HEK293 (cell line): ENCODE results near the gene SH2B3.

Experiments
- CTCF ChIA-PET: fragments of 350-600 bp; formaldehyde crosslinking; extraction: SDS; loops from one replicate; lab custom pipeline; 2021; ENCODE audit warnings: antibody characterized with exemption; lab: Yijun Ruan, JAX
- POLR2A ChIA-PET: fragments of 300-600 bp; formaldehyde crosslinking; extraction: SDS; loops from one replicate; lab custom pipeline; 2020; ENCODE audit warnings: antibody characterized with exemption, inconsistent platforms; lab: Yijun Ruan, JAX
- H3K27ac ChIP-seq: fragments of 200-500 bp; sonication (Bioruptor generic); 2 replicates; pipeline ENCODE4 v1.5.1; 2014; ENCODE audit warnings: low read depth, low read length, control low read depth, inconsistent platforms; ENCODE audit errors: extremely low read depth
- H3K36me3 ChIP-seq, 2 experiments: fragments of 200-500 bp in 1 of 2; sonication (Bioruptor generic) in 1 of 2; 1 replicate in 1 of 2; 2 replicates in 1 of 2; pipeline ENCODE4 v1.5.1; 2014 to 2017; ENCODE audit warnings: inconsistent platforms in 2 of 2, low read length in 2 of 2; ENCODE audit not compliant: control insufficient read depth in 2 of 2, insufficient read depth in 1 of 2
- H3K4me1 ChIP-seq: fragments of 200-500 bp; sonication (Bioruptor generic); 2 replicates; pipeline ENCODE4 v1.5.1; 2014; ENCODE audit warnings: mild to moderate bottlenecking, low read length, inconsistent platforms; ENCODE audit not compliant: control insufficient read depth, insufficient read depth
- H3K4me3 ChIP-seq: 2 replicates; pipeline ENCODE4 v1.5.1; 2011; ENCODE audit warnings: low read depth, mild to moderate bottlenecking, control low read depth, low read length, moderate library complexity
- H3K9me3 ChIP-seq: fragments of 200-500 bp; sonication (Bioruptor generic); 2 replicates; pipeline ENCODE4 v1.5.1; 2014; ENCODE audit warnings: low read depth, low read length, inconsistent platforms; ENCODE audit not compliant: control insufficient read depth, insufficient read depth
- AEBP2 ChIP-seq: fragments of 450-650 bp; formaldehyde crosslinking; IDR thresholded peaks from 2 replicates; pipeline ENCODE4 v1.5.1; 2016; ENCODE audit warnings: missing biosample characterization, missing genetic modification characterization, borderline replicate concordance
- EGR2 ChIP-seq: fragments of 450-650 bp; formaldehyde crosslinking; IDR thresholded peaks from 2 replicates; pipeline ENCODE4 v1.5.1; 2016; ENCODE audit warnings: low read depth, missing biosample characterization, missing genetic modification characterization
- GFI1B ChIP-seq: fragments of 450-650 bp; formaldehyde crosslinking; IDR thresholded peaks from 2 replicates; pipeline ENCODE4 v1.5.1; 2016; ENCODE audit warnings: missing biosample characterization, missing genetic modification characterization
- REST ChIP-seq: fragments of 450-650 bp; formaldehyde crosslinking; IDR thresholded peaks from 2 replicates; pipeline ENCODE4 v1.5.1; 2016; ENCODE audit warnings: missing biosample characterization, missing genetic modification characterization
- SP3 ChIP-seq: fragments of 450-650 bp; formaldehyde crosslinking; IDR thresholded peaks from 2 replicates; pipeline ENCODE4 v1.5.1; 2016; ENCODE audit warnings: missing biosample characterization, missing genetic modification characterization
- SP7 ChIP-seq: fragments of 450-650 bp; formaldehyde crosslinking; IDR thresholded peaks from 2 replicates; pipeline ENCODE4 v1.5.1; 2016; ENCODE audit warnings: missing biosample characterization, missing genetic modification characterization
- ZBTB17 ChIP-seq: fragments of 450-650 bp; formaldehyde crosslinking; IDR thresholded peaks from 2 replicates; pipeline ENCODE4 v1.5.1; 2016; ENCODE audit warnings: missing biosample characterization, missing genetic modification characterization
- ZFHX2 ChIP-seq: fragments of 450-650 bp; formaldehyde crosslinking; conservative IDR thresholded peaks from 2 replicates; pipeline ENCODE4 v1.5.1; 2016; ENCODE audit warnings: missing biosample characterization, missing genetic modification characterization
- ZNF2 ChIP-seq: fragments of 450-650 bp; formaldehyde crosslinking; IDR thresholded peaks from 2 replicates; pipeline ENCODE4 v1.5.1; 2016; ENCODE audit warnings: missing biosample characterization, missing genetic modification characterization
- ZNF214 ChIP-seq: fragments of 450-650 bp; formaldehyde crosslinking; IDR thresholded peaks from 2 replicates; pipeline ENCODE4 v1.5.1; 2017; ENCODE audit warnings: missing biosample characterization, mild to moderate bottlenecking, missing genetic modification characterization, borderline replicate concordance
- ZNF350 ChIP-seq: fragments of 450-650 bp; formaldehyde crosslinking; IDR thresholded peaks from 2 replicates; pipeline ENCODE4 v1.5.0; 2017; ENCODE audit warnings: missing biosample characterization, mild to moderate bottlenecking, missing genetic modification characterization
- ZNF473 ChIP-seq: fragments of 450-650 bp; formaldehyde crosslinking; IDR thresholded peaks from 2 replicates; pipeline ENCODE4 v1.5.1; 2017; ENCODE audit warnings: missing biosample characterization, missing genetic modification characterization
- ZNF544 ChIP-seq: fragments of 450-650 bp; formaldehyde crosslinking; IDR thresholded peaks from 2 replicates; pipeline ENCODE4 v1.5.0; 2017; ENCODE audit warnings: missing biosample characterization, missing genetic modification characterization
- ZNF555 ChIP-seq: fragments of 450-650 bp; formaldehyde crosslinking; conservative IDR thresholded peaks from 2 replicates; pipeline ENCODE4 v1.5.1; 2017; ENCODE audit warnings: missing biosample characterization, mild to moderate bottlenecking, missing genetic modification characterization, inconsistent platforms
- ZNF629 ChIP-seq: fragments of 450-650 bp; formaldehyde crosslinking; IDR thresholded peaks from 2 replicates; pipeline ENCODE4 v1.5.1; 2017; ENCODE audit warnings: missing biosample characterization, missing genetic modification characterization
- ZNF837 ChIP-seq: fragments of 450-650 bp; formaldehyde crosslinking; IDR thresholded peaks from 2 replicates; pipeline ENCODE4 v1.5.1; 2016; ENCODE audit warnings: missing biosample characterization, missing genetic modification characterization
- TF ChIP-seq, protein P1 (sequence below): fragments of 450-650 bp; formaldehyde crosslinking; IDR thresholded peaks from 2 replicates; pipeline ENCODE4 v1.5.1; 2016; ENCODE audit warnings: missing biosample characterization, missing genetic modification characterization

Gene SH2B3

DNA sequence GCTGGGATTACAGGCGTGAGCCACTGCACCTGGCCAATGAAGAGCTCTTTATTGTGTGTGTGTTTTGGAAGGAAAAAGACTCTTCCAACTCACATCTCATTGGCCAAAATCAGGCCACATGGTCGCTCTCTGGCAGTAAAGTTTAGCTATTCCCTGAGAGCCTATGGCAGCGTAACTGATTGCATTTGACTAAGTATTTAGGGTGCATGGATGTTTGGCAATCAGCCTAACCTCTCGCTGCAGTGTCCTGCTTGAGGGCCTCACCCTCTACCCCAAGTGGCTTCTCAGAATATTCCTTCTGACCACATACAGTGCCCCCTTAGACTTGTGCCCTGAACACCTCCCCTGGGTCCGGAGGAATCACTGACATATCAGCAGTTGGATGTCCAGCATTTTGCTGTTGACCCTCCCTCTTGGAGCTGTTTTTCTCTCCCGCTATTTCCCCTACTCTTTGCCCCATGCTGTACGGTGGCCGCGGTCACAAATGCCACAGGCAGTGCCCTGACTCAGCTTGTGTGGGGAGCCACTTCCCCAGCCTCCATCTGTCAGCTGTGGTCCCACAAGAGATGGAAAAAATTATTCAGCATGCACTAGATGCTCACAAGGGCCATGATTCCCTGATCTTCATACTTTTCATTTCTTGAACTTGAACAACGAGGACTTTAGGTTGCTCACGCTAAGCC lies 46.4 kb upstream of the SH2B3 start:
- Histone ChIP-seq H3K9me3 (no peaks in the 10 kb centered on the region), H3K36me3 (peaks cover 0 to 10% of the 10 kb centered on the region in 2 experiments; a peak in 2 of 3 replicates), H3K27ac (no peak overlapping the region), H3K4me1 (no peaks in the 10 kb centered on the region), H3K4me3 (no peak overlapping the region)
- ChIA-PET CTCF (interaction anchor here (0.7 kb wide), 3 partner anchors 10 to 223 kb away, joined by 3 read pairs; no protein-coding TSS in a partner anchor), POLR2A (no interaction called here)
- TF ChIP-seq ZFHX2 (tag by site-specific recombination), result no peak
- no peak for TF ChIP-seq ZNF555
- no peak for TF ChIP-seq SP3 (tag by site-specific recombination)
- TF ChIP-seq GFI1B (tag by site-specific recombination), result no peak
- TF ChIP-seq AEBP2, result no peak
- no peak for TF ChIP-seq SP7
- no peak for TF ChIP-seq ZNF544 (tag by site-specific recombination)
- TF ChIP-seq, protein P1, sequence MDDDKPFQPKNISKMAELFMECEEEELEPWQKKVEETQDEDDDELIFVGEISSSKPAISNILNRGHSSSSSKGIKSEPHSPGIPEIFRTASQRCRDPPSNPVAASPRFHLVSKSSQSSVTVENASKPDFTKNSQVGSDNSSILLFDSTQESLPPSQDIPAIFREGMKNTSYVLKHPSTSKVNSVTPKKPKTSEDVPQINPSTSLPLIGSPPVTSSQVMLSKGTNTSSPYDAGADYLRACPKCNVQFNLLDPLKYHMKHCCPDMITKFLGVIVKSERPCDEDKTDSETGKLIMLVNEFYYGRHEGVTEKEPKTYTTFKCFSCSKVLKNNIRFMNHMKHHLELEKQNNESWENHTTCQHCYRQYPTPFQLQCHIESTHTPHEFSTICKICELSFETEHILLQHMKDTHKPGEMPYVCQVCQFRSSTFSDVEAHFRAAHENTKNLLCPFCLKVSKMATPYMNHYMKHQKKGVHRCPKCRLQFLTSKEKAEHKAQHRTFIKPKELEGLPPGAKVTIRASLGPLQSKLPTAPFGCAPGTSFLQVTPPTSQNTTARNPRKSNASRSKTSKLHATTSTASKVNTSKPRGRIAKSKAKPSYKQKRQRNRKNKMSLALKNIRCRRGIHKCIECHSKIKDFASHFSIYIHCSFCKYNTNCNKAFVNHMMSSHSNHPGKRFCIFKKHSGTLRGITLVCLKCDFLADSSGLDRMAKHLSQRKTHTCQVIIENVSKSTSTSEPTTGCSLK (tag by site-specific recombination), result no peak
- TF ChIP-seq ZNF214, result no peak
- TF ChIP-seq ZNF2 (tag by site-specific recombination), result no peak
- TF ChIP-seq ZNF629 (tag by site-specific recombination), result no peak
- TF ChIP-seq, all 188 proteins: peak for 0

DNA sequence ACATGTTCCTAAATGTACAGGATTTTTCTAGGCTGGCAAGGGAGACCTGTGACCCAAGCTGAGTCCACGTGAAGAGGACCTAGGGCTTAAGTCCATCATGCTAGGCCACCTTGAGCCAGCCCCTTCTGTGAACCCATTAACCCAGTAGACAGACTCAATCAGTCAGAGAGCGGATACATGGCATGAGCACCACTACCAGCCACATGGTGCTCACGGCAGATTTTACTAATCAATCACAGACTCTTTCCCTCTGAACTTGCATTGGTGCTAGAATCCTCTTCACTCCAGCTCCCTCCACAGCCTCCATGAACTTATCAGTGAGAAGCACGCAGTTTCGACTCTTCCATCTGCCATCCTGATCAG lies 45.8 kb upstream of the SH2B3 start:
- CTCF ChIA-PET, result interaction anchor here (0.6 to 0.8 kb wide), 5 partner anchors 37 to 1932 kb away, joined by 3 to 4 read pairs (median 3); no protein-coding TSS in a partner anchor

DNA sequence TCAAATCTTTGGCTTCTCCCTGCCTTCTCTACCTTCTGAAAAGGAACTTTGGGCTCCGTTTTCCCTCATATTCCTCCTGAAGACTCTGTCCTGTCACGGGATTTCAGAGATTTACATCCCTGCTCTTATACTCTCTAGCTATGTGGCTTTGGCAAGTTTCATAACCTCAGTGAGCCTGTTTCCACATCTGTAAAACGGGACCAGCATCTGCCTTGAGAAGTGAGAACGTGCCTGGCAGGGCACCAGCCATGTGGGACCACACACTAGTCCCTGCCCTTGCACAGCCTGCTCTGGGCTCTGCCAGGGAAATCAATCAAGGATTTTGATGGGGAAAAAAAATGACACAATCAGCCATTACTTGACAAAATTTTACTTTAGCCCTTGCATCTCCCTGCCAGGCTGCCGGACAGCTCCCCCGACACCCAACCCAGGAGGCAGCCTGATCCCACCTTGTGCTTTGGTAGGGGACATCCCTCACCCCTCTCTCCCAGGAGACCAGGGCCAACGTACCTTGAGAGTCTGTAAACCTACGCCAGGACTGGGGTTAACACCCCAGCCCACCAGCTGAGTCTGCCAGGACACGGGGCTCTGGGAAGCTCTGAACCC lies 45.3 kb upstream of the SH2B3 start:
- no peak overlapping the region for H3K4me3 ChIP-seq
- H3K27ac ChIP-seq, result no peak overlapping the region
- H3K9me3 ChIP-seq, result no peaks in the 10 kb centered on the region
- TF ChIP-seq ZNF350 (tag by site-specific recombination) (no peak), REST (tag by site-specific recombination) (0 out of 2 replicates have a peak, but pooled peaks have one; percentile 28)
- TF ChIP-seq, all 188 proteins: peak for 1
- POLR2A ChIA-PET, result no interaction called here
- Histone ChIP-seq H3K36me3 (peaks cover 0 to 16% of the 10 kb centered on the region in 2 experiments; a peak in 2 of 3 replicates), H3K4me1 (no peaks in the 10 kb centered on the region)
- CTCF ChIA-PET, result interaction anchor here (0.6 to 0.8 kb wide), 5 partner anchors 37 to 1932 kb away, joined by 3 to 4 read pairs (median 3); no protein-coding TSS in a partner anchor

More for the DNA sequence above, 45.8 kb upstream of the SH2B3 start:
- Histone ChIP-seq H3K27ac (no peak overlapping the region), H3K36me3 (peaks cover 0 to 11% of the 10 kb centered on the region in 2 experiments; a peak in 2 of 3 replicates)
- TF ChIP-seq EGR2 (no peak), ZNF837 (tag by site-specific recombination) (no peak), ZNF473 (no peak), ZBTB17 (tag by site-specific recombination) (peak; percentile 36; the same call in 1 of the 2 replicates)
- TF ChIP-seq, all 188 proteins: peak for 1
- POLR2A ChIA-PET, result no interaction called here
- no peak overlapping the region for H3K4me3 ChIP-seq
- H3K9me3 ChIP-seq, result no peaks in the 10 kb centered on the region
- no peaks in the 10 kb centered on the region for H3K4me1 ChIP-seq
